GM23338 (cell line): ENCODE data around the gene ARG2.

Experiments used
- CREB1 ChIP-seq: fragments of 250-450 bp; sonication (Bioruptor Pico); IDR thresholded peaks from 2 replicates; pipeline ENCODE4 v1.5.0; 2020; ENCODE audit warnings: low read depth, mild to moderate bottlenecking, moderate library complexity
- CTCF ChIP-seq, 2 experiments: fragments of 200-600 bp in 1 of 2; sonication (generic) in 1 of 2; conservative IDR thresholded peaks; 2 replicates each; pipeline versions ENCODE4 v1.5.1 to v1.6.1; 2016 to 2017; ENCODE audit warnings: antibody characterized with exemption in 2 of 2, low read depth in 2 of 2, mild to moderate bottlenecking in 2 of 2, moderate library complexity in 1 of 2
- EZH2 ChIP-seq: fragments of 200-600 bp; sonication (generic); IDR thresholded peaks from one replicate; pipeline ENCODE4 v1.8.0; 2017; ENCODE audit warnings: antibody characterized with exemption, mild to moderate bottlenecking, low read depth; ENCODE audit not compliant: unreplicated experiment
- EZH2phosphoT487 ChIP-seq: fragments of 200-600 bp; sonication (generic); IDR thresholded peaks from one replicate; pipeline ENCODE4 v1.8.1; 2018; ENCODE audit warnings: antibody characterized with exemption; ENCODE audit not compliant: unreplicated experiment
- JUNB ChIP-seq: IDR thresholded peaks from one replicate; pipeline ENCODE4 v1.6.1; 2016; ENCODE audit warnings: antibody characterized with exemption; ENCODE audit not compliant: unreplicated experiment
- POLR2AphosphoS5 ChIP-seq: IDR thresholded peaks from 2 replicates; pipeline ENCODE4 v1.6.1; 2016; ENCODE audit warnings: antibody characterized with exemption, low read depth
- TF ChIP-seq, protein P1 (sequence below): IDR thresholded peaks from one replicate; pipeline ENCODE4 v1.6.1; 2018; ENCODE audit warnings: antibody characterized with exemption; ENCODE audit not compliant: unreplicated experiment

- TF ChIP-seq CTCF (conservative IDR thresholded peaks at IDR 0.05; ENCODE audit: low read depth in 2 of 2): no peak
- no peak for TF ChIP-seq JUNB
- no peak for TF ChIP-seq POLR2AphosphoS5
- no peak for TF ChIP-seq EZH2
- TF ChIP-seq, protein P1, sequence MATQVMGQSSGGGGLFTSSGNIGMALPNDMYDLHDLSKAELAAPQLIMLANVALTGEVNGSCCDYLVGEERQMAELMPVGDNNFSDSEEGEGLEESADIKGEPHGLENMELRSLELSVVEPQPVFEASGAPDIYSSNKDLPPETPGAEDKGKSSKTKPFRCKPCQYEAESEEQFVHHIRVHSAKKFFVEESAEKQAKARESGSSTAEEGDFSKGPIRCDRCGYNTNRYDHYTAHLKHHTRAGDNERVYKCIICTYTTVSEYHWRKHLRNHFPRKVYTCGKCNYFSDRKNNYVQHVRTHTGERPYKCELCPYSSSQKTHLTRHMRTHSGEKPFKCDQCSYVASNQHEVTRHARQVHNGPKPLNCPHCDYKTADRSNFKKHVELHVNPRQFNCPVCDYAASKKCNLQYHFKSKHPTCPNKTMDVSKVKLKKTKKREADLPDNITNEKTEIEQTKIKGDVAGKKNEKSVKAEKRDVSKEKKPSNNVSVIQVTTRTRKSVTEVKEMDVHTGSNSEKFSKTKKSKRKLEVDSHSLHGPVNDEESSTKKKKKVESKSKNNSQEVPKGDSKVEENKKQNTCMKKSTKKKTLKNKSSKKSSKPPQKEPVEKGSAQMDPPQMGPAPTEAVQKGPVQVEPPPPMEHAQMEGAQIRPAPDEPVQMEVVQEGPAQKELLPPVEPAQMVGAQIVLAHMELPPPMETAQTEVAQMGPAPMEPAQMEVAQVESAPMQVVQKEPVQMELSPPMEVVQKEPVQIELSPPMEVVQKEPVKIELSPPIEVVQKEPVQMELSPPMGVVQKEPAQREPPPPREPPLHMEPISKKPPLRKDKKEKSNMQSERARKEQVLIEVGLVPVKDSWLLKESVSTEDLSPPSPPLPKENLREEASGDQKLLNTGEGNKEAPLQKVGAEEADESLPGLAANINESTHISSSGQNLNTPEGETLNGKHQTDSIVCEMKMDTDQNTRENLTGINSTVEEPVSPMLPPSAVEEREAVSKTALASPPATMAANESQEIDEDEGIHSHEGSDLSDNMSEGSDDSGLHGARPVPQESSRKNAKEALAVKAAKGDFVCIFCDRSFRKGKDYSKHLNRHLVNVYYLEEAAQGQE: no peak
- no peak for TF ChIP-seq EZH2phosphoT487
- no peak for TF ChIP-seq CREB1 (CRISPR knock-in tag)
These were observed 9.2 kb upstream of the ARG2 start for GRCh38 chr14:67610491-67610890.
